HepG2 (cell line): ENCODE data around the gene FAM131C. TPM values are rescaled to one million over a fixed set of nuclear protein-coding genes. Genes with fewer than 3 reads are reported as not detected.

Experiments
- CENPBD1 ChIP-seq: sonication (generic); formaldehyde crosslinking; IDR thresholded peaks from 2 replicates; pipeline ENCODE4 v1.8.0; 2022; ENCODE audit warnings: missing genetic modification reagents, low read depth, mild to moderate bottlenecking, borderline replicate concordance
- ETV5 ChIP-seq: IDR thresholded peaks from 2 replicates; pipeline ENCODE4 v1.6.1; 2018; ENCODE audit warnings: missing biosample characterization, missing genetic modification reagents, inconsistent platforms, borderline replicate concordance
- FOSL2 ChIP-seq: sonication (generic); formaldehyde crosslinking; IDR thresholded peaks from 2 replicates; pipeline ENCODE4 v1.4.0; 2020; ENCODE audit warnings: missing genetic modification reagents
- HOXA3 ChIP-seq: sonication (generic); formaldehyde crosslinking; IDR thresholded peaks from 2 replicates; pipeline ENCODE4 v1.5.0; 2020; ENCODE audit warnings: missing genetic modification reagents
- MLLT10 ChIP-seq: sonication (generic); formaldehyde crosslinking; IDR thresholded peaks from 2 replicates; pipeline ENCODE4 v1.4.0; 2020; ENCODE audit warnings: missing genetic modification reagents
- NFE2 ChIP-seq: sonication (generic); formaldehyde crosslinking; IDR thresholded peaks from 2 replicates; pipeline ENCODE4 v1.4.0; 2020; ENCODE audit warnings: missing genetic modification reagents
- NFKBIZ ChIP-seq: IDR thresholded peaks from 2 replicates; pipeline ENCODE4 v1.6.1; 2018; ENCODE audit warnings: missing genetic modification reagents, missing compliant biosample characterization
- RNF2 ChIP-seq: fragments of 450-650 bp; conservative IDR thresholded peaks from 2 replicates; pipeline ENCODE4 v1.6.1; 2016; ENCODE audit warnings: low read depth
- SIX1 ChIP-seq: sonication (generic); formaldehyde crosslinking; IDR thresholded peaks from 2 replicates; pipeline ENCODE4 v1.4.0; 2020; ENCODE audit warnings: missing genetic modification reagents, borderline replicate concordance
- SIX4 ChIP-seq: sonication (generic); formaldehyde crosslinking; IDR thresholded peaks from 2 replicates; pipeline ENCODE4 v1.4.0; 2020; ENCODE audit warnings: missing genetic modification reagents
- YEATS4 ChIP-seq: sonication (generic); formaldehyde crosslinking; IDR thresholded peaks from 2 replicates; pipeline ENCODE4 v1.4.0; 2020; ENCODE audit warnings: missing genetic modification reagents, borderline replicate concordance
- ZBTB7B ChIP-seq: sonication (generic); formaldehyde crosslinking; IDR thresholded peaks from 2 replicates; pipeline ENCODE4 v1.4.0; 2020; ENCODE audit warnings: missing genetic modification reagents
- ZNF281 ChIP-seq: sonication (generic); formaldehyde crosslinking; IDR thresholded peaks from 2 replicates; pipeline ENCODE4 v1.4.0; 2020; ENCODE audit warnings: missing genetic modification reagents, borderline replicate concordance
- ZNF660 ChIP-seq: sonication (generic); formaldehyde crosslinking; IDR thresholded peaks from 2 replicates; pipeline ENCODE4 v1.5.1; 2020; ENCODE audit warnings: mild to moderate bottlenecking, low read depth, missing genetic modification reagents, borderline replicate concordance
- ZNF770 ChIP-seq: sonication (generic); formaldehyde crosslinking; IDR thresholded peaks from 2 replicates; pipeline ENCODE4 v1.5.0; 2020; ENCODE audit warnings: mild to moderate bottlenecking, missing genetic modification reagents
- ZNF781 ChIP-seq: sonication (generic); formaldehyde crosslinking; IDR thresholded peaks from 2 replicates; pipeline ENCODE4 v1.5.1; 2020; ENCODE audit warnings: borderline replicate concordance, mild to moderate bottlenecking, missing genetic modification reagents; ENCODE audit errors: not compliant biosample characterization
- polyA plus RNA-seq, 8 experiments: library from polyadenylated mRNA; depleted of rRNA in 3 of 8; stranded (reverse) in 7 of 8; unstranded in 1 of 8; fragments of >200 nt; fragmentation: Illumina TruSeq in 4 of 8; extraction: Trizol in 4 of 8; gene quantifications; 2 replicates each; pipeline versions ENCODE4 v1.2.1 to v1.2.3, GENCODE V29; 2011 to 2016; ENCODE audit warnings: low read depth in 4 of 8, missing spikeins in 1 of 8, mixed read lengths in 1 of 8; ENCODE audit not compliant: insufficient read depth in 1 of 8
- total RNA-seq, 5 experiments: library from RNA; depleted of rRNA; stranded (reverse); fragments of >200 nt; fragmentation: Illumina TruSeq; extraction: Trizol; gene quantifications; 2 replicates each; pipeline ENCODE4 v1.2.3, GENCODE V29; 2016; ENCODE audit warnings: low read depth in 1 of 5
- TF ChIP-seq, protein P1 (sequence below): sonication (generic); formaldehyde crosslinking; IDR thresholded peaks from 2 replicates; pipeline ENCODE4 v1.9.0; 2021; ENCODE audit warnings: mild to moderate bottlenecking, missing genetic modification reagents

Gene FAM131C
- total and polyA plus RNA-seq, 2 of the 13 experiments (the other 11 are each of a cell fraction or from before 2014, with no cell fraction given), result 0.07 TPM; not detected in 1

GRCh38 chr1:16013220-16013907 lies 60.1 kb downstream of the FAM131C start (continued):
- TF ChIP-seq ZNF660 (CRISPR knock-in tag) (no peak), ZNF281 (CRISPR knock-in tag) (no peak), NFKBIZ (0 out of 2 replicates have a peak, but pooled peaks have one; percentile 10), ZNF781 (CRISPR knock-in tag) (no peak), SIX4 (CRISPR knock-in tag) (no peak), CENPBD1 (CRISPR knock-in tag) (no peak), ZNF770 (CRISPR knock-in tag) (no peak), NFE2 (CRISPR knock-in tag) (no peak), YEATS4 (0 out of 2 replicates have a peak, but pooled peaks have one; percentile 12), ZBTB7B (CRISPR knock-in tag) (no peak), RNF2 (no peak), FOSL2 (CRISPR knock-in tag) (peak; percentile 88), SIX1 (CRISPR knock-in tag) (no peak), ETV5 (CRISPR knock-in tag) (no peak), HOXA3 (0 out of 2 replicates have a peak, but pooled peaks have one; percentile 9), MLLT10 (CRISPR knock-in tag) (no peak)
- TF ChIP-seq, protein P1, sequence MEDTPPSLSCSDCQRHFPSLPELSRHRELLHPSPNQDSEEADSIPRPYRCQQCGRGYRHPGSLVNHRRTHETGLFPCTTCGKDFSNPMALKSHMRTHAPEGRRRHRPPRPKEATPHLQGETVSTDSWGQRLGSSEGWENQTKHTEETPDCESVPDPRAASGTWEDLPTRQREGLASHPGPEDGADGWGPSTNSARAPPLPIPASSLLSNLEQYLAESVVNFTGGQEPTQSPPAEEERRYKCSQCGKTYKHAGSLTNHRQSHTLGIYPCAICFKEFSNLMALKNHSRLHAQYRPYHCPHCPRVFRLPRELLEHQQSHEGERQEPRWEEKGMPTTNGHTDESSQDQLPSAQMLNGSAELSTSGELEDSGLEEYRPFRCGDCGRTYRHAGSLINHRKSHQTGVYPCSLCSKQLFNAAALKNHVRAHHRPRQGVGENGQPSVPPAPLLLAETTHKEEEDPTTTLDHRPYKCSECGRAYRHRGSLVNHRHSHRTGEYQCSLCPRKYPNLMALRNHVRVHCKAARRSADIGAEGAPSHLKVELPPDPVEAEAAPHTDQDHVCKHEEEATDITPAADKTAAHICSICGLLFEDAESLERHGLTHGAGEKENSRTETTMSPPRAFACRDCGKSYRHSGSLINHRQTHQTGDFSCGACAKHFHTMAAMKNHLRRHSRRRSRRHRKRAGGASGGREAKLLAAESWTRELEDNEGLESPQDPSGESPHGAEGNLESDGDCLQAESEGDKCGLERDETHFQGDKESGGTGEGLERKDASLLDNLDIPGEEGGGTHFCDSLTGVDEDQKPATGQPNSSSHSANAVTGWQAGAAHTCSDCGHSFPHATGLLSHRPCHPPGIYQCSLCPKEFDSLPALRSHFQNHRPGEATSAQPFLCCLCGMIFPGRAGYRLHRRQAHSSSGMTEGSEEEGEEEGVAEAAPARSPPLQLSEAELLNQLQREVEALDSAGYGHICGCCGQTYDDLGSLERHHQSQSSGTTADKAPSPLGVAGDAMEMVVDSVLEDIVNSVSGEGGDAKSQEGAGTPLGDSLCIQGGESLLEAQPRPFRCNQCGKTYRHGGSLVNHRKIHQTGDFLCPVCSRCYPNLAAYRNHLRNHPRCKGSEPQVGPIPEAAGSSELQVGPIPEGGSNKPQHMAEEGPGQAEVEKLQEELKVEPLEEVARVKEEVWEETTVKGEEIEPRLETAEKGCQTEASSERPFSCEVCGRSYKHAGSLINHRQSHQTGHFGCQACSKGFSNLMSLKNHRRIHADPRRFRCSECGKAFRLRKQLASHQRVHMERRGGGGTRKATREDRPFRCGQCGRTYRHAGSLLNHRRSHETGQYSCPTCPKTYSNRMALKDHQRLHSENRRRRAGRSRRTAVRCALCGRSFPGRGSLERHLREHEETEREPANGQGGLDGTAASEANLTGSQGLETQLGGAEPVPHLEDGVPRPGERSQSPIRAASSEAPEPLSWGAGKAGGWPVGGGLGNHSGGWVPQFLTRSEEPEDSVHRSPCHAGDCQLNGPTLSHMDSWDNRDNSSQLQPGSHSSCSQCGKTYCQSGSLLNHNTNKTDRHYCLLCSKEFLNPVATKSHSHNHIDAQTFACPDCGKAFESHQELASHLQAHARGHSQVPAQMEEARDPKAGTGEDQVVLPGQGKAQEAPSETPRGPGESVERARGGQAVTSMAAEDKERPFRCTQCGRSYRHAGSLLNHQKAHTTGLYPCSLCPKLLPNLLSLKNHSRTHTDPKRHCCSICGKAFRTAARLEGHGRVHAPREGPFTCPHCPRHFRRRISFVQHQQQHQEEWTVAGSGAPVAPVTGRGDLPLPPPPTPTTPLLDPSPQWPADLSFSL (CRISPR knock-in tag), result no peak
